Stimulated activated CD4-positive, alpha-beta T cell treated with anti-CD3 and anti-CD28 coated beads, Interleukin-15, amount 100 ng/mL, for 48 hours (primary cell): Measurements from ENCODE around the gene CDHR1.
"Not testable (repeated sequence)": the region's sequence is repeated elsewhere in the genome, so short reads cannot be mapped to it uniquely, and the experiment has no call there.

Source experiments
- DNase-seq, 2 donors: peaks; one replicate each; pipeline ENCODE4 v3.0.0-alpha.2; 2020; ENCODE audit warnings: low read depth in 2 of 2

The CDHR1 gene

DNA sequence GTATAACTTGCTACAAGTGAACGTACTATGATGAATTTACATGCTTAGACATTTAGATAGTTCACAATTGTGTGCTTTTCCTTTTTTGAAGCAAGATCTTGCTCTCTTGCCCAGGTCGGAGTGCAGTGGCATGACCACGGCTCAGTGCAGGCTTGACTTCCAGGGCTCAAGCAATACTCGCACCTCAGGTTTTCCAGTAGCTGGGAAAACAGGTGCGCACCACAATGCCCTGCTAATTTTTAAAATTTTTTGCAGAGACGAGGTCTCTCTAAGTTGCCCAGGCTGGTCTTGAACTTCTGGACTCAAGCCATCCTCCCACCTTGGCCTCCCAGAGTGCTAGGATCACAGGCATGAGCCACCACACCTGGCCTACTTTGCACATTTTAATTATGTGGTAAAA lies 18.9 kb upstream of the CDHR1 start:
- no peak for DNase-seq

GRCh38 chr10:84176351-84176750 lies 18.0 kb upstream of the CDHR1 start:
- no peak for DNase-seq

DNA sequence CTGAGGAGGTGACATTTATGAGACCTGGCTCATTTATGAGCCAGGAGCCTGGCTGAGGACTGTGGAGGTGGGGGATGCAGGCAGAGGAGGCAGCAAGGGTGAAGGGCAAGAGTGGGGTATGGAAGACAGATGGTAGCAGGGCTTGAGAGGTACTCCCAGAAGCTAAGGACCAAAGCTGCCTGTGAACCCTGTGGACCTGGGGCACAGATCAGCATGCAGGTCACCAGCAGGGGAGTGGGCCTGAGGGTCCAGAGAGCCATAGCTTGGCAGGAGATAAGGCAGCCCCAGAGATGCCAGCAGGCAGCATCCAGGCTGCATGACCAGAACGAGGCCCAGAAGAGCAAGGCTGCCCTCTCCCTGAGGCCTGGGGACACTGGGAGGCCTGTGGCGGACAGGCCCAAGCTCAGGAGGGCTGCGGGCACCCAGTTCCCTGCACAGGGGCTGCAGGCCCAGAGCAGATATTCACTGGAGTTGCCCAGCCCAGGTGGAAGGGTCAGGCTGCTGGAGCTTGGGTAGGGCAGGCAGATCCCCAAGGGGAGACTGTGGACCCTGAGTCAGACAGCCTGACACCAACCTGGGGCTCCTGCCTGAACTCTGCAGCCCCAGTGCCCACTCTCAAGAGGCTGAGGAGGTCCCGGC lies 17.4 kb upstream of the CDHR1 start:
- DNase-seq = no peak

DNA sequence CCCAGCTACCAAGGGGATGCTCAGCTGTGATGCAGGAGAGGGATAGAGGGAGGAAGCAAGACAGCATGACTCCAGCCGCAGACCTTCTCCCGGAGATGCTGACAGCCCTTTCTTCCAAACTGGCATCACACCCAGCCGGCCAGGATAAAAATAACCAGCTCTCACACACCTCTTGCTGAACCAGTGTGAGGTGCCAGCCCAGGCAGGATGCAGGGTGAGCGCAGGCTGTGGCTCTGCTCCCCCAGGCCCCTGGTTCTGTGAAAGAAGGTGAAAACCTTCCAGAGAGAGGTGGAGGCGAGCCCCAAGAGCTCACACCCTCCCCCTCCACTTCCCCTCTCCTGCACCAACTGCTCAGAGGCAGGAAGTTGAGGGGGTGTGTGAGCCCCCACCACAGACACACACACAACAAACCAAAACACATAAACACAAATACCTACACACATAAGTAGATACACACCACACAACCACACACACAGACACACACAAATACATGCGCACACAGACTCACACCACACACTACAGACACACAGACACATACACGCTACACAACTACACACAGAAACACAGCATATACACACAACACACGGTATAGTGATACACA lies 16.7 kb upstream of the CDHR1 start:
- no peak for DNase-seq

DNA sequence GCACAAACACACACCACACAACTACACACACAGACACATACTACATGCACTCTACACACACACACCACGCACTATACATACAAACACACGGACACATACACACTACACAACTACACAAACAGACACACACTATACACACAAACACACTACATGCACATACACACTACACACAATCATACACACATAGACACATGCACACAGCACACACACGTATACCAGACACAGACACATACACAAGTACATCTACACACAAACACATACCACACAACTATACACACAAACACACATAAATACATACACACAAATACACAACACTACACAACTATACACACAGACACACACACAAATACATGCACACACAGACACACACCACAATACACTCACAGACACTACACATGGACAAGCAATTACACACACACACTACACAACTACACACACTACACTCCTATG lies 16.2 kb upstream of the CDHR1 start:
- DNase-seq = no peak

GRCh38 chr10:84179059-84179710 lies 15.2 kb upstream of the CDHR1 start:
- no peak for DNase-seq

GRCh38 chr10:84180386-84180785 lies 14.0 kb upstream of the CDHR1 start:
- not testable (repeated sequence) for DNase-seq

GRCh38 chr10:84181631-84182030 lies 12.7 kb upstream of the CDHR1 start:
- DNase-seq = no peak

DNA sequence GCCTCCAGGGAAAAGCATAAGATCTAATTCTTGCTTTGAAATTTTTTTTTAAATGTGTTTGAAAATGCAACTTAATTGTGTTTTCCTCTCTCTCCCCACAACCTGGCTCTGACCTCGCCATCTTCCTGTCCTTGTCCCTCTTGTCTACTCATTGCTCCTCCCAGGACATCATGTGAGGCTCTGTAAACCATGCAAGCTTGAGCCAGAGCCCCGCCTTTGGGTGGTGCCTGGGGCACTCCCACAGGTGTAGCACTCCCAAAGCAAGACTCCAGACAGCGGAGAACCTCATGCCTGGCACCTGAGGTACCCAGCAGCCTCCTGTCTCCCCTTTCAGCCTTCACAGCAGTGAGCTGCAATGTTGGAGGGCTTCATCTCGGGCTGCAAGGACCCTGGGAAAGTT lies 9.8 kb upstream of the CDHR1 start:
- DNase-seq = no peak

DNA sequence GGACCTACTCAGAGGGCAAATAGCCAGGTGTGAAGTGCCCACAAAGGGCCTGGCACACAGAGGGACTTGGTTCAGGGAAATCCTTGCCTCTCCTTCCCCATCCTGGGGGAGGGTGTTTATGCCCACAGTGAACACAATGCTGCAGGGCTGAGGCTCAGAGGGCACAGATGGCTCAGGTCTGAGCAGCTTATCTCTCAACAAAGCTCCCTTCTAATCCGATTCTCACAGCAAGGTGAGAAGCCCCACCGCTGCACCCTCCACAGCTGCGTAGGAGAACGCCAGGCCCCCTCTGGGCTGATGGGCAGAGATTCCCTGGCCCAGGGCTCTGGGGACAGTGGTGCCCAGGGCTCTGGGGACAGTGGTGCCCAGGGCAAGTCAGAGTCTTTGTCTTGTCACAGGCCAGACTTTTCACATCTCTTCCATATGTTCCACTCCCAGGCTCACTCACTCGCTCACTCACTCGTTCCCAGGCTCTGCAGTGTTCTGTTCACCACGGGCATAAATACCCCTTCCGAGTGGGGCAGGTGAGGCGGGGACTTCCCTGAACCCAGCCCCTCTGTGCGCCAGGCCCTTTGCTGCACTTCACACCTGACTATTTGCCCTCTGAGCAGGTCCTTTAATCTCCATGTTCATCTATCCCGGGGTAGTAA lies 8.7 kb upstream of the CDHR1 start:
- no peak for DNase-seq

GRCh38 chr10:84188815-84189214 lies 5.5 kb upstream of the CDHR1 start:
- DNase-seq = no peak

GRCh38 chr10:84190621-84191020 lies 3.7 kb upstream of the CDHR1 start:
- no peak for DNase-seq

DNA sequence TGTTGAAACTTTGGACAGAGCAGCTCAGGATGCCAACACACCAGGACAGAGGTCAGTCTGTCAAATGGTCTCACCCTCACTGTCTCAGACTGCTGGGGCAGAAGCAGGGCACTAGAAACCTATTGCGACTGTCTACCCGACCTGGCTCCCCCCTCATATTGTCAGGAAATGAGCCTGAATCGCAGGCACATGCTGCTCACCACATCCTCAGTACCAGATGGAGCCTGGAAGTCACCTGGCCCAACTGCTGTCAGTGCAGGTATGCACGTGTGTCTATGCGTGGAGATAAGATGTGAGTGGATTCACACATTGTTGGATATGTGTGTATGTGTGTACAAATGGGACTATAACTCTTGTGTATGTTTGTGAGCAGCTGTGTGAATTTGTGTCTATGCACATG lies 3.2 kb upstream of the CDHR1 start:
- no peak for DNase-seq

DNA sequence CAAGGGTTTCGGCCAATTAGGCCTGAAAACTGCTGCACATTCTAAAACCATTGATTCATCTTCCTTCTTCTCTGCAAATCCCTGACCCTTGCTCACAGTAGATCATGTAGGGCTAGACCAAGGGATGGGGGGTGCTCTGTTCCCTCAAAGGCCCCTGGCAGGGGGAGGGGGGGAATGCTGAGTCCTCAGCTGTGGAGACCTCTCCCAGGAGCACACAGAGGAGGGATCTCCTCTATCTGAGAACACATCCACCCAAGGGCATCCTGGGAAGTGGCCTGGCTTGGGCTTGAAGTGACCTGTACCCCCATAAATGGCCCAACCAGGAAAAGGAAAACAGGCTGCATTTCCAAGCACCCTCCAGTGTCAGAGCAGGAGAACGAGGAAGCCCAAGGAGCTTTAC lies 1.0 kb upstream of the CDHR1 start:
- DNase-seq = no peak

DNA sequence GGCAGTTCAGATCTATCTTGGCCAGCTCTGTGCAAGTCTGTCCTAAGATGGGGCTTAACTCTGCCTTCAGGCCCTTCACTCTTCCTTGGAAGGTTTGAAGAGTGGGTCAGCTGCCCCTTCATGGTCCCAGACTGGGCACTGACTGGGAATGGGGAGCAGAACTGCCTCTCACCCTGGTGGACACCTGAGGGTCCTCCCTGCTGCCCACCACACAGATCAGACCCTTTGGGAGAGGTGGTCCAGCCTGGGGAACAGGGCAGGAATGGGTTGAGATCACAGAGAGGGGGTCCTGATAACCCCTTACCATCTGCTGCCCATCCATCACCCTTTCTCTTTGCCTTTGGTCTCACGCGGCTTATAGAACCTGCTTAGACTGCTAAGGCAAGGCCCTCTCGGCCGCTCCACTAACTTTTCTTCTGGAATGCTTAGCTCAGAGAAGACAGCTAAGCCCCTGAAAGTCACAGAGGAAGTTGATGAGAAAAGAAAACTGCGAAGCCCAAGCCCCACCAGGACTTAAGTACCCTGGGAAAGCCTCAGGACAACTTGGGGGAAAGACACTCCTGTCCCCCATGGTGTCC lies 402 bp upstream of the CDHR1 start:
- no peak for DNase-seq

DNA sequence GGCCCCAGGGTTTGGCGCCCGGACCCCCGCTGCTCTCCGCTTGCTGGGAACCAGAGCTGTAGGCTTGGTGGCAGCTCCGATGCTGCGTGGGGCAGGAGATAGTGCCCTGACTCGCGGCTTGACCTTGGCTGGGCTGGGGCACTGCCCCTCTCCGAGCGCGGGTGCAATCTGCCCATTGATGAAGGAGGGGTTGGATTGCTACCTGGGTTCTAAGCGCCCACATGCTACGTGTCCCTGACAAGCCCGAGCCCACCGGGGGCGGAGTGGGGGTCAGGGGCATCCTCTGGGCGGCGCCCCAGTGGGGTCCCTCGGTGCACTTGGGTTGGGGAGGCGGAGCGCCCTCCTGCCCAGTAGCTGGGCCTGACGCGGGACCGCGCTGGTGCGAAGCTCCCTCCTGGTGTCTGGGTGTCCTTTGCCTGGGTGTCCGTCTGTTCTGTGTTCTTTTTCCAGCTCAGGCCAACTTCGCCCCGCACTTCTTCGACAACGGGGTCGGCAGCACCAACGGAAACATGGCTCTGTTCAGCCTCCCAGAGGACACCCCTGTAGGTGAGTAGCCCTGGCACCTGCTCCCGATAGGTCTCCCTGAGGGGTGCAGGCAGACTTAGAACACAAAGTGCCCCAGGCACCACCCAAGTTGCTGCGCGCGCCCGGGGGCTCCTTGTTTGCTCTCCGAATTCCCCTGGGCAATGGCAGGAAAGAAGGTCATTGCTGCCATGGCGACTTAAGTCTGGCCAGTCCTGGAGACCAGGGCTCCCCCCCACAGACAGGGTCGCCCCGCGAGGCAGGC lies 900 bp downstream of the CDHR1 start:
- no peak for DNase-seq

GRCh38 chr10:84196083-84196482 lies 1.7 kb downstream of the CDHR1 start:
- no peak for DNase-seq

DNA sequence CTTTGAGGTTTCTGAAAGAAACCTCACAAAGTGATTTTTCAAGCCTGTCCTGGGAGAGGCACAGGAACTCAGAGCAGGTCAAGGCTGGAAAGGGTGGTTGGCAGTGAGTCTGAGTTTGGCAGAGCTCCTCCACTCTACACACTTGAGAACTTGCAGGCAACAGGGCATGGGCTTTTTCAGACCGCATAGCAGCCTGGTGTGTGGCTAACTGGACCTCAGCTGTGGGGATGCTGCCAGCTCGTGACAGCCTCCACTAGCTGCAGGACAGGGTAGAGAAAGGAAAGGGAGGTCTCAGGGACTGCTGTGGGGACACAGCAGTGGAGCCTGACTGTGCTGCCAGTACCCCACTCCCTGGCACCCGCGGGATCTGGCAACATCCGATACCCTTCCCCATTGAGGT lies 2.6 kb downstream of the CDHR1 start:
- DNase-seq = no peak

GRCh38 chr10:84197643-84198042 lies 3.3 kb downstream of the CDHR1 start:
- DNase-seq = no peak

DNA sequence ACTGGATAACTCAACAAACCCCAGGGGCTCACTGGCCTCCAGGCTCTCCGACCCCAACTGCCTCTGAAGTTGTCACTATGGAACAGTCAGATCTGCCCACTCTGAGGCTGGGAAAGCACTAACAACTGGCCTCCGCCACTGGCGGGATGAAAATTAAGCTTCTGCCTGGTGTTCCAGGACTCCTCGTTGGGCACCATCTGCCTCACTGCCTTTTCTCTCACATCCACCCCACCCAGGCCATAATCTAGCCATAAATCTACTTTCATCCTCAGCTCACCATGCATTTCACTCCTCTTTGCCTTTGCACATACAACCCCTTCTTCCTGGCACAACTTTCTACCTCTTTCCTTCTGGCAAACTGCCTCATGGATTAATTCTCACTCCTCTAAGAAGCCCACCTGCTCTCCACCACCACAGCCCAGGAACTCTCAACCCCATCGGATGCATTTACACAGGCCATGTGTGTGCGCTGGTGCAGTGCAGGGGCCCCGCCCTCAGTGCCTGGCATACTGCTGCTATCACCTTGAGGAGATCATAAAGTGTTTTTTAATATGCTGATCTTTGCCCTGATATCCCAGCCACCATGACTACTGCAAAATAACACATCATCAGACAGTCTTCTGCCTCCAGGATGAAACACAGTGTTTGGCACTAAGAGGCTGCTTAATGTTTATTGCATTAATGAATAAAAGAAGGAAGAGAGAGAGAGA lies 4.0 kb downstream of the CDHR1 start:
- no peak for DNase-seq
